H54 (cell line): Measurements from ENCODE around the gene ROCK2.
"Not testable (repeated sequence)": the region's sequence is repeated elsewhere in the genome, so short reads cannot be mapped to it uniquely, and the experiment has no call there.

Source experiments
- DNase-seq: peaks from one replicate; pipeline ENCODE4 v3.0.0; 2011; ENCODE audit warnings: low spot score, mixed read lengths; ENCODE audit not compliant: insufficient read length
- FAIRE-seq: peaks from 3 replicates; lab custom pipeline; 2011; peaks lifted over from hg19 to GRCh38; lab: Jason Lieb, UNC
- POLR2A ChIP-seq: IDR thresholded peaks from 2 replicates; pipeline ENCODE4 v1.6.1; 2011; ENCODE audit warnings: low read depth, mild to moderate bottlenecking, low read length

Gene ROCK2

DNA sequence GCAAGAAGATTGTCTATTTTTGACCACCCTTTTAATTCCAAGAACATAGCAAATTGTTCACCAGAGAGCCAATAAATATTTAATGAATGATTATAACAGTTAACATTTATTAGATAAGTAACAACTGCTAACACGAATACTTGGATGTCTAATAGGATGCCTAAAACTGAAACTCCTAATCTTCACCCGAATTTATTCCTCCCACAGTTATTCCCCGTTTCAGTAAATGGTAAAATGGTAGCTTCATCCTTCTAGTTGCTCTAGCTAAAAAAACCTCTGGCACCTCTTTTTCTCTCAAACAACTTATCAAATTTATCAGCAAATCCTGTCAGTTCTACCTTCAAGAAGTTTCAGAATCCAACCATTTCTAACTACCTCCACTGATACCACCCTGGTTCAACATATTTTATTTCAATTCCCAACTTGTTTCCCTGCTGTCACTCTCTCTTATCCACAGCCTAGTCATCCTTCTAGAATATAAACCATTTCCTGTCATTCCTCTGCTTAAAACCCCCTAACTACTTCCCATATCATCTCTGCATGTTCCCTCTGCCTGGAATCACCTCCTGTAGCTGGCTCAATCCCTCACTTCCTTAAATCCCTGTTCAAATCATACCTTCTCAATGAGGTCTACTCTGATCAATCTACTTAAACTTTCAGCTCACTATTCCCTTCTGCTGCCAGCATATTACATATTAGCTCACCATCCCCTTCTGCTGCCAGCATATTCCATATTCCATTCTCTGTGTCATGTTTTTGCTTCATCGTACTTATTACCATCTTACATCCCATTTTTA is 93.8 kb downstream of the ROCK2 start:
- TF ChIP-seq POLR2A, result no peak
- DNase-seq, result no peak
- FAIRE-seq, result peak; percentile 23

DNA sequence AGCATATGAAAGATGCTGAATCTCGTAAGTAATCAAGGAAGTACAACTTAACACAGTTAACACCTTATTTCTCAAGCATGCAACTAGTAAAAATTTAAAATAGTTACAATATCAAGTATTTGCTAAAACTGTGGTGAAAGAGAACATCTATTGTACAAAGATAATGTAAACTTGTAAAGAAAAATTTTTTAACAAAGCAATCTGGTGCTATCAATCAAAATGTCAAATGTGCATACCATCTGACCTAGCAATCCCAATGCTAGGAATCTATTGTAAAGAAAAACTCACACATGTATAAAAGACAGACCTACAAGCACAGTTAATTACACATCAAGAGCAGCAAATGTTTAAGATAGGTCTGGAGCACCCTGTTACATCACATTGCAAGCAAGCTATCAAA is 99.1 kb downstream of the ROCK2 start:
- no peak for TF ChIP-seq POLR2A
- no peak for FAIRE-seq
- DNase-seq, result no peak

DNA sequence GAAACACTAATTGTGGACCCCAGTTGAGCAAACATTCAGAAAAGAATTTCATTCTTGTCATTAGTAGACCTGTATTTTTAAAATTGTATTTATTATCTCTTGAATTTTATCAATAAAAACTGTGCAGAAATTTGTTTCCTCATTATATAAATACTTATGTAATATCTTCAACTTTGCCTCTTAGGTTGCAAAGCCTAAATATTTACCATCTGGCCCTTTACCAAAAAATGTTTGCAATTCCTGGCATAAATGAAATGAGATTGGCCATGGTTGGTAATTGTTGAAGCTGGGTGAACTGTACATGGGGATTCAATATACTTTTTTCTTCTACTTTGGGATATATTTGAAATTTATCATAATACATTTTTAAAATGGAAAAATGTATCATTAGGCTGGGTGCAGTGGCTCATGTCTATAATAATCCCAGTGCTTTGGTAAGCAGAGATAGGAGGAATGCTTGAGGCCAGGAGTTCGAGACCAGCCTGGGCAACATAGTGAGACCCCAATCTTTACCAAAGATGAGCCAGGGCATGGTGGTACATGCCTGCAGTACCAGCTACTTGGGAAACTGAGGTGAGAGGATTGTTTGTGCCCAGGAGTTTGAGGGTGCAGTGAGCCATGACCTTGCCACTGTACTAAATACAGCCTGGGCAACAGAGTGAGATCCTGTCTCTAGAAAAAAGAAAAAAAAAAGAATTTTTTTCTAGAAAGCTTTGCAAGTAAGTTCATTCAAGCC is 100.2 kb downstream of the ROCK2 start:
- DNase-seq (no peak), FAIRE-seq (no peak)
- TF ChIP-seq POLR2A, result no peak

DNA sequence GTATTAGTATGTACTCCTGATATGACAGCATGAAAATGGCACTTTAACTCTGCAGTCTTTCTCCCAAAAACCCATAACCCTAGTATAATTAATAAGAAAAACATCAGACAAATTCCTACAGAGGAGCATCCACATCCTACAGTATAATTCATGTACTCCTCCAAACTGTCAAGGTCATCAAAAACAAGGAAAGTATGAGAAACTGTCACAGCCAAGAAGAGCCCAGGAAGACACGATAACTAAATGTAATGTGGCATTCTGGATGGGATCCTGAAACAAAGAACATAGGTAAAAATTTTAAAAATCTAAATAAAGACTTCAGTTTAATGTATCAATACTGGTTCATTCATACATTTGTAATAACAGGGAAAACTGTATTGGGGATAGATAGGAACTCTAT is 100.9 kb downstream of the ROCK2 start:
- TF ChIP-seq POLR2A, result no peak
- no peak for DNase-seq
- no peak for FAIRE-seq

DNA sequence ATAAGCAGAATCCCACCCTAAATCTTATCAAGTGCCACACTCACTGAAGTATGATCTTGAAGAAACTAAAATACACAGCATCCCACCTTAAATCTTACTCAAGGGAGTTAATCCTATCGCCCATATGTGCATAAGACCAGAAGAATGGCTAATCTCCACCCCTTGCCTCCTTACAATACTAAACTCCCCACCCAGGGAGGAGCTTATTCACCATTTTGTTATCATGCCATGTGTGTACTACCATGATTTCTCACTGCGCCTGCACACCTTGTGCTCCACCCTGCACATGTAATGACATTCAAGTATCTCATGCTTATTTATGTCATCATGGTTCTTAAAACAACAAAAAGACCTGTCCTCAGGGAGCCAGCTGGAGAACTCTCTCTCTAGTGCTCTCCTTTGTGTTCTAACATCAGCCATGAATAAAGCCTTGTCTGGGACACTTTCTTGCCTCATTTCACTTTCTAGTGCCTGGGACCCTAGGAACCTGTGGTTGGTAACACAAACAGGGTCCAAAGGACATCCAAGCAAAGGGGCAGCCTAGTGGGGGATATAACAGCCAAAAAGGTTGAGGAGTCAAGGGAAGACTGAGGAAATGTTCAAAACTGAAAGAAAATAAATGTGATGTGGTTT is 101.8 kb downstream of the ROCK2 start:
- DNase-seq (no peak), FAIRE-seq (peak; percentile 38)
- no peak for TF ChIP-seq POLR2A

DNA sequence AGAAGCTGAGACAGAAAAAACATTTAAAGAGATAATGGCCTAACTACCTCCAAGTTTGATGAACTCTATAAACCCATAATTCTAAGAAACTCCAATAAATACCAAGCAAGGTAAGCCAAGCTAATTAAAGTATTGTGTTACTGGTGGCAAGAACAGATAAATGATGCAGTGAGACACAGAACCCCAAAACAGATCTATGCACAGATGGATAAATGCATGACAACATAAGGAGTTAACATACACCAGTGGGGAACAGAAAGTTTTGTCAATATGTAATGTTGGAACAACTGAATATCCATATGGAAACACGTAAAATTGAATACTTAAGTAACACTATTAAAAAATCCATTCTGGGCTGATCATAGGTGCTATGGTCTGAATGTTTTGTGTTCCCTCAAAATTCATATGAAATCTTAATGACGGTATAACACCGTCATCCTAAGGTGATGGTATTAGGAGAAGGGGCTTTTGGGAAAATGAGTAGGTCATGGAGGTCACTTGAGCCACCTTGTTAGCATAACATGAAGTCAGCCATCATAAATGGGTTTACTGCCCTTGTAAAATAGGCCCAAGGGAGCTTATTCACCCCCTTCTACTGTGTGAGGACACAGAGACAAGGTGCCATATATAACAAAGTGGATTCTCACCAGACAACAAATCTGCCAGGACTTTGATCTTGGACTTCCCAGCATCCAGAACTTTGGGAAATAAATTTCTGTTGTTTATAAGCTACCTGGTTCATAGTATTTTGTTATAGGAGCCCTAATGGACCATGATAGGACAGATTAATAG is 102.8 kb downstream of the ROCK2 start:
- DNase-seq (no peak), FAIRE-seq (peak; percentile 80)
- TF ChIP-seq POLR2A, result no peak

DNA sequence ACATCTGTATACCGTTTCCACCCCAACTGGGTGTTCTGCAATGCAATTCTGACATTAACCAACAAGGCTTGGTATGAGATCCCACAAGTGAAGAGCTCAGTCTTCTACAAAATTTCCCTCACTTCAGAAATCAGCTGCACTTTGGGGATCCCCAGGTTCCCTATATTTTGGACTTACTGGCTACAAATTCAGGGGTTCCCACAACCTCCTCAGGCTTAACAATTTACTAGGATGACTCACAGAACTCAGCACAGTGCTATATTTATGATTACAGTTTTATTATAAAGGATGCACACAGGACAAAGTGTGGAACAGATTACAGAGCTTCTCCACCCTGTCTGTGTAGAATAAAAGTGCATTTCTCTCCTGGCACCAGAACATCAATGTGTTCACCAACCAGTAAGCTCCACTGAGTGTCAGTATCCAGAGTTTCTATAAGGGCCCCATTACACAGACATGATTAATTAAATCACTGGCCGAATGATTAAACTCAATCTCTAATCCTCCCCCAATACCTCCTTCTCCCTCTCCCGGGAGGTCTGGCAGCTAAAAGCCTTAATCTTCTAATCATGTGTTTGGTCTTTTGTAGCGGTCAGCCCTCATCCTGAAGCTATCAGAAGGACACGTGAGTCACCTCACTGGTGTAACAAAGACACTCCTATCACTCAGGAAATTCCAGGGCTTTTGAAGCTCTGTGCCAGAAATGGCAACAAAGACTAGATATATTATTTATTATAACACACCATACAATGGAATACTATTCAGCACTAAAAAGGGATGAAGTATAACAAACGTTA is 104.6 kb downstream of the ROCK2 start:
- DNase-seq, result no peak
- no peak for FAIRE-seq
- no peak for TF ChIP-seq POLR2A

DNA sequence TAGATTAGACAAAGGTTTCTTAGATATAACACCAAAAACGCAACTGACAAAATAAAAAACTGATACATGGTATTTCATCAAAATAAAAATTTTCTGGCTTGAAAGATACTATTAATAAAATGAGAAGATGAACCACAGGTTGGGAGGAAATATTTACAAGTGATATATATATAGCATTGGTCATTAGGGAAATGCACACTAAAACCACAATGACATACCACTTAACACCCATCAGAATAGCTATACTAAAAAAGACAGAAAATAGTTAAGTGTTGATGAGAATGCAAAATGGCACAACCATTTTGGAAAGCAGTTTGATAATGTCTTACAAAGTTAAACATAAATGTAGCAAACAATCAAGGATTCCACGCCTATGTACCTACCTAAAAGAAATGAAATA is 105.3 kb downstream of the ROCK2 start:
- no peak for TF ChIP-seq POLR2A
- FAIRE-seq, result no peak
- no peak for DNase-seq

DNA sequence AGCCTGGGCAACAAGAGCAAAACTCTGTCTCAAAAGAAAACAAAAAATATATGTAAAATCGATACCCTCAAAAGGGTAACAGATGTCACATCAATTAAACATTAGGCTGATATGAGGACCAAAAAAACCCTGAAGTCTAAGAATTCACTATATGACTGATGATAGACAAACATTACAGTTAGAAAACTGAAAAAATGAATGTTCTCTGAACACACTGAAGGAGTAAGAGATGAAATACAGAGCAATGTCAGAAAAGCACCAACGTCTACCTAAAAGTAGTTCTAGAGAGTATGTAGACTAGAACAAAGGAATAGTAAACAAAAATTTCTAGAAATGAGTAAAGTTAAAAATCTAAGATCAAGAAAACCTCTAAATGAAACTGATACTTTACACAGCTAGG is 107.3 kb downstream of the ROCK2 start:
- FAIRE-seq (no peak), DNase-seq (no peak)
- TF ChIP-seq POLR2A, result no peak

DNA sequence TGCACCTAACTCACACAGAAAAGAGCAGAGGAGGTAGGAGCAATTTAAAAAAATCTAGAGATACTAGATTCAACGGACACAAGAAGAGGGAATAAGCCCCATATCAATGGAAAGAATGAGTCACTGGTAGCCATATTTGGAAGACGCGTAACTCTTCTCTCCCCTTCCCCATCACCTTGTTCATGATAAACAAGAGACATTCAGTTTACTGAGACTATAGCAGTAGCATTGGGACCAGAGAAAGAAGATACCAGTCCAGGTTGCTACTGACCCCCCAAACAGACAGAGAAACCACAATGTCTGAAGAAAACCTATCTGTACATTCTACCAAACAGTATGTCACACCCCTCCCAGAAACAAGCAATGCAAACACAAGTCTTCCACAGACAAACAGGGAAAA is 108.1 kb downstream of the ROCK2 start:
- FAIRE-seq, result no peak
- no peak for DNase-seq
- TF ChIP-seq POLR2A, result no peak

DNA sequence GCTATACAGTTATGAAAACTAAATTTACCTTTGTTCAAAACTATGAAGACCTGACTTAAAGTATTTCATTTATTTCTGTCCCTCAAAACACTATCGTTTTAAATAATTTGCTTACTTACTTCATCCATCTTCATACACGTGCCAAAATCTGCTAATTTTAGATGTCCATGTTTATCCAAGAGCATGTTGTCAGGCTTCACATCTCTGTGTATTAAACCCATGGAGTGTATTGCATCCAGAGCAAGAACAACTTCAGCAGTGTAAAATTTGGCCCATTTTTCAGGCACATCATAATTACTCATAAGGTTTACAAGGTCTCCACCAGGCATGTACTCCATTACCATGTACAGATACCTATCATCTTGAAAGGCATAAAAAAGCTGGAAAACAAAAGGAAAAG is 108.9 kb downstream of the ROCK2 start:
- FAIRE-seq (peak; percentile 52), DNase-seq (no peak)
- TF ChIP-seq POLR2A, result no peak

DNA sequence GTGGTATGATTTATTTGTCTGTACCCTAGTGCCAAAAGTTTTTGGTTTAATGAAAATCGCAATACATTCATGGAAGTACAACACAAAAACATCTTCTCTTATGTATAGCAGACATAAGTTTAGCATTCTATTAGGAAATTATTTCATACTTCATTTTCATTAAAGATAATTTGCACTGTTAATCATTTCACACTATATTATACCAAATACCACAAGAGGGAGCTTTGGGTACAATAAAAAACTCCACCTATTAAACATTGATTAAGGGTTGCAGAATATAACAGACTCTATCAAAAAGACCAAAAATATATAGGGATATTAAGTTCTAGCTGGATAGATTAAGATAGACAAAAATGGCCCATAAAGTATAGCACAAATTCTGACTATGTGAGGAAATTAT is 110.1 kb downstream of the ROCK2 start:
- DNase-seq (no peak), FAIRE-seq (peak; percentile 71)
- no peak for TF ChIP-seq POLR2A

DNA sequence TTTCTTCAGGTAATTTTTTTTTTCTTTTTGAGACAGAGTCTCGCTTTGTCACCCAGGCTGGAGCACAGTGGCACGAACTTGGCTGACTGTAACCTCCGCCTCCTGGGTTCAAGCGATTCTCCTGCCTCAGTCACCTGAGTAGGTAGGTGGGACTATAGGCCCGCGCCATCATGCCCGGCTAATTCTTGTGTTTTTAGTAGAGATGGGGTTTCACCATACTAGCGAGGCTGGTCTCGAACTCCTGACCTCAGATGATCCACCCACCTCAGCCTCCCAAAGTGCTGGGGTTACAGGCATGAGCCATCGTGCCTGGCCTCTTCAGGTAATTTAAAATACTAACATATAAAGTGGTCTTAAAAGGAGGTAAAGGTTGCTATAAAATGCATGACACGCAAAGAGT is 113.2 kb downstream of the ROCK2 start:
- not testable (repeated sequence) for DNase-seq, FAIRE-seq
